Measurements from ENCODE around the gene MAGEL2. TPM values are rescaled to one million over a fixed set of nuclear protein-coding genes. Genes with fewer than 3 reads are reported as not detected.

MAGEL2 gene
- total RNA-seq, 1 experiment from 2014 or later = 9.2 TPM

- Histone ChIP-seq H4K8ac (replicated peaks; ENCODE audit: insufficient read length, low read depth, low read length) (no peak overlapping the region), H3K27ac (ENCODE audit: insufficient read length, low read depth, low read length) (no peak overlapping the region), H4K91ac (ENCODE audit: insufficient read length, low read depth, low read length) (no peak overlapping the region), H4K20me1 (ENCODE audit: control insufficient read depth, insufficient read depth, insufficient read length) (no peaks in the 10 kb centered on the region), H3K9me3 (ENCODE audit: control insufficient read depth, low read depth, low read length) (peaks cover 16% of the 10 kb centered on the region), H3K9ac (ENCODE audit: extremely low read depth, insufficient read length, low read length) (no peak overlapping the region), H3K23me2 (ENCODE audit: insufficient read length, low read depth, low read length, poor library complexity, severe bottlenecking) (no peaks in the 10 kb centered on the region), H3K4me1 (ENCODE audit: insufficient read depth, low read length) (no peaks in the 10 kb centered on the region), H3K18ac (ENCODE audit: insufficient read length, low read depth, low read length) (no peak overlapping the region), H2BK120ac (ENCODE audit: low read depth, low read length, poor library complexity, severe bottlenecking) (no peak overlapping the region), H2BK15ac (ENCODE audit: low read depth, low read length) (no peak overlapping the region), H3K4me2 (ENCODE audit: insufficient read depth, insufficient read length, low read length) (peak overlapping the region; percentile 10), H3K79me2 (ENCODE audit: insufficient read depth, low read length) (no peaks in the 10 kb centered on the region), H2BK5ac (ENCODE audit: insufficient read length, low read length) (no peak overlapping the region), H2AFZ (ENCODE audit: low read length) (no peak overlapping the region), H3K27me3 (ENCODE audit: insufficient read depth, low read length) (peaks cover 5% of the 10 kb centered on the region; the same call in 1 of the 2 replicates), H4K5ac (ENCODE audit: insufficient read length, low read depth, low read length) (no peak overlapping the region), H3K56ac (ENCODE audit: insufficient read length, low read depth, low read length) (no peak overlapping the region), H2AK5ac (ENCODE audit: insufficient read length, low read length) (no peak overlapping the region), H3K14ac (ENCODE audit: insufficient read depth, low read length) (no peak overlapping the region), H3K23ac (ENCODE audit: insufficient read length, low read depth, low read length) (no peak overlapping the region), H3K4ac (ENCODE audit: low read depth, low read length) (no peak overlapping the region), H2BK20ac (ENCODE audit: low read depth, low read length, poor library complexity, severe bottlenecking) (no peak overlapping the region), H2BK12ac (ENCODE audit: insufficient read length, low read depth, low read length) (no peak overlapping the region), H3K79me1 (ENCODE audit: insufficient read depth, low read depth, low read length, poor library complexity, severe bottlenecking) (no peaks in the 10 kb centered on the region), H3T11ph (ENCODE audit: low read length) (no peak overlapping the region)
- H3K27me3 Mint-ChIP-seq (ENCODE audit: low read depth) = peaks cover 80% of the 10 kb centered on the region
- DNase-seq = no peak
- no peak overlapping the region for H3K27ac Mint-ChIP-seq
- H3K9me3 Mint-ChIP-seq = peaks cover 68 to 79% of the 10 kb centered on the region in 2 experiments
- no CpG with 5 or more reads among the region's 13 CpGs for WGBS (ENCODE audit: extremely low coverage, insufficient read length, low lambda C conversion rate)
- no peaks in the 10 kb centered on the region; a peak in 3 of 7 replicates for H3K36me3 Mint-ChIP-seq (ENCODE audit: insufficient read depth in 1 of 3, low read depth in 3 of 3)
- H3K4me3 Mint-ChIP-seq = peak overlapping the region in 1 of 2 experiments; percentile 6; a peak in 2 of 5 replicates
- H3K4me1 Mint-ChIP-seq = peaks cover 9 to 10% of the 10 kb centered on the region in 2 experiments
- TF ChIP-seq CTCF (conservative IDR thresholded peaks at IDR 0.05) = no peak
These were observed 18.9 kb downstream of the MAGEL2 start for GRCh38 chr15:23628612-23629233.

Measured in H9 (cell line).